Measurements from ENCODE around the gene ITSN1. TPM values are rescaled to one million over a fixed set of nuclear protein-coding genes. Genes with fewer than 3 reads are reported as not detected.

The ITSN1 gene
- total and polyA plus RNA-seq, 2 experiments from 2014 or later: 77.9 to 95.7 TPM

- TF ChIP-seq, protein P1, sequence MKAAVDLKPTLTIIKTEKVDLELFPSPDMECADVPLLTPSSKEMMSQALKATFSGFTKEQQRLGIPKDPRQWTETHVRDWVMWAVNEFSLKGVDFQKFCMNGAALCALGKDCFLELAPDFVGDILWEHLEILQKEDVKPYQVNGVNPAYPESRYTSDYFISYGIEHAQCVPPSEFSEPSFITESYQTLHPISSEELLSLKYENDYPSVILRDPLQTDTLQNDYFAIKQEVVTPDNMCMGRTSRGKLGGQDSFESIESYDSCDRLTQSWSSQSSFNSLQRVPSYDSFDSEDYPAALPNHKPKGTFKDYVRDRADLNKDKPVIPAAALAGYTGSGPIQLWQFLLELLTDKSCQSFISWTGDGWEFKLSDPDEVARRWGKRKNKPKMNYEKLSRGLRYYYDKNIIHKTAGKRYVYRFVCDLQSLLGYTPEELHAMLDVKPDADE (IDR thresholded peaks at IDR 0.05): no peak
- no peak for TF ChIP-seq CTCF (conservative IDR thresholded peaks at IDR 0.05; ENCODE audit: low read depth in 2 of 2)
Observed at GRCh38 chr21:33747420-33747819, 105.1 kb downstream of the ITSN1 start (continued).

DNA sequence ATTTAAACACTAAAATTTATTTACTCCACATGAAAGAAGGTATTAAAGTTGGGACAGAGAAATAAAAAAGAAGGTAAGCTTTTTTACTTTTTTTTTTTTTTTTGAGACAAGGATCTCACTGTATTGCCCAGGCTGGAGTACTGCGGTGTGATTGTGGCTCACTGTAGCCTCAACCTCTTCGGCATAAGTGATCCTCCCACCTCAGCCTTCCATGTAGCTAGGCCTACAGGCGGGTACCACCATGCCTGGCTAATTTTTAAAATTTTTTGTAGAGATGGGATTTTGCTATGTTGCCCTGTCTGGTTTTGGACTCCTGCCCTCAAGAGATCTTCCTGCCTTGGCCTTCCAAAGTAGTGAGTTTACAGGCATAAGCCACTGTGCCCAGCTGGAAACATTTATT, 106.6 kb downstream of the ITSN1 start:
- Histone ChIP-seq H3K4me3 (no peak overlapping the region), H3K27me3 (ENCODE audit: insufficient read depth) (no peaks in the 10 kb centered on the region), H3K27ac (ENCODE audit: low read depth) (no peak overlapping the region), H3K36me3 (ENCODE audit: insufficient read depth) (no peaks in the 10 kb centered on the region), H2AFZ (no peak overlapping the region), H3K4me1 (ENCODE audit: insufficient read depth) (no peaks in the 10 kb centered on the region), H4K20me1 (replicated peaks; ENCODE audit: insufficient read depth) (no peaks in the 10 kb centered on the region), H3K9me2 (ENCODE audit: insufficient read depth) (no peaks in the 10 kb centered on the region), H3K4me2 (no peak overlapping the region), H3F3A (replicated peaks; ENCODE audit: low read depth) (no peaks in the 10 kb centered on the region), H3K79me2 (replicated peaks; ENCODE audit: insufficient read depth) (no peaks in the 10 kb centered on the region)
- Mint-ChIP-seq H3K4me1 (no peaks in the 10 kb centered on the region), H3K36me3 (ENCODE audit: low read depth) (peaks cover 47% of the 10 kb centered on the region), H3K4me3 (no peak overlapping the region), H3K27me3 (ENCODE audit: insufficient read depth, low read depth, poor library complexity) (peaks cover 3% of the 10 kb centered on the region), H3K9me3 (peaks cover 14% of the 10 kb centered on the region; the same call in 2 of the 3 replicates), H3K27ac (no peak overlapping the region)
- ATAC-seq (no peak), DNase-seq (ENCODE audit: low spot score) (no peak)
- TF ChIP-seq POLR2AphosphoS5 (IDR thresholded peaks at IDR 0.05; ENCODE audit: low read depth) (no peak), JUNB (IDR thresholded peaks at IDR 0.05; ENCODE audit: unreplicated experiment) (no peak), ZNF462 (CRISPR knock-in tag; IDR thresholded peaks at IDR 0.05) (no peak), EZH2 (IDR thresholded peaks at IDR 0.05; ENCODE audit: low read depth, unreplicated experiment) (no peak), NANOG (IDR thresholded peaks at IDR 0.05; ENCODE audit: borderline replicate concordance) (no peak), STAT1 (IDR thresholded peaks at IDR 0.05; ENCODE audit: unreplicated experiment) (no peak), ZNF114 (CRISPR knock-in tag; IDR thresholded peaks at IDR 0.05) (no peak), CREB1 (CRISPR knock-in tag; IDR thresholded peaks at IDR 0.05; ENCODE audit: low read depth) (no peak), CTCF (conservative IDR thresholded peaks at IDR 0.05; ENCODE audit: low read depth in 2 of 2) (no peak), EZH2phosphoT487 (IDR thresholded peaks at IDR 0.05; ENCODE audit: unreplicated experiment) (no peak)
- TF ChIP-seq, protein P1 (IDR thresholded peaks at IDR 0.05): no peak
